Measurements from ENCODE around the gene TRAF5.
"Not testable (repeated sequence)": the region's sequence is repeated elsewhere in the genome, so short reads cannot be mapped to it uniquely, and the experiment has no call there.

The TRAF5 gene

GRCh38 chr1:211318576-211319280, 7.9 kb upstream of the TRAF5 start:
- Histone ChIP-seq H3K9ac (ENCODE audit: low read length) (no peak overlapping the region), H3K36me3 (ENCODE audit: control insufficient read depth, insufficient read depth, low read length) (peaks cover under 1% of the 10 kb centered on the region), H3K4me3 (ENCODE audit: low read length) (no peak overlapping the region), H3K27ac (ENCODE audit: low read depth, low read length) (no peak overlapping the region), H3K27me3 (ENCODE audit: control insufficient read depth, insufficient read depth, low read length) (no peaks in the 10 kb centered on the region), H3K4me1 (ENCODE audit: control insufficient read depth, insufficient read depth, low read length) (no peaks in the 10 kb centered on the region)

GRCh38 chr1:211319892-211320291, 6.7 kb upstream of the TRAF5 start:
- H3K36me3 ChIP-seq (ENCODE audit: control insufficient read depth, insufficient read depth, low read length): no peaks in the 10 kb centered on the region
- H3K4me1 ChIP-seq (ENCODE audit: control insufficient read depth, insufficient read depth, low read length): no peaks in the 10 kb centered on the region
- no peak overlapping the region for H3K4me3 ChIP-seq (ENCODE audit: low read length)
- H3K27me3 ChIP-seq (ENCODE audit: control insufficient read depth, insufficient read depth, low read length): no peaks in the 10 kb centered on the region
- no peak overlapping the region for H3K27ac ChIP-seq (ENCODE audit: low read depth, low read length)
- no peak overlapping the region for H3K9ac ChIP-seq (ENCODE audit: low read length)

GRCh38 chr1:211320980-211321379, 5.7 kb upstream of the TRAF5 start:
- H3K27ac ChIP-seq (ENCODE audit: low read depth, low read length): no peak overlapping the region
- no peaks in the 10 kb centered on the region for H3K27me3 ChIP-seq (ENCODE audit: control insufficient read depth, insufficient read depth, low read length)
- H3K36me3 ChIP-seq (ENCODE audit: control insufficient read depth, insufficient read depth, low read length): no peaks in the 10 kb centered on the region
- no peak overlapping the region for H3K4me3 ChIP-seq (ENCODE audit: low read length)
- H3K9ac ChIP-seq (ENCODE audit: low read length): no peak overlapping the region
- no peaks in the 10 kb centered on the region for H3K4me1 ChIP-seq (ENCODE audit: control insufficient read depth, insufficient read depth, low read length)

- H3K27ac ChIP-seq (ENCODE audit: low read depth, low read length); H3K4me3 ChIP-seq (ENCODE audit: low read length); H3K36me3 ChIP-seq (ENCODE audit: control insufficient read depth, insufficient read depth, low read length); H3K9ac ChIP-seq (ENCODE audit: low read length); H3K27me3 ChIP-seq (ENCODE audit: control insufficient read depth, insufficient read depth, low read length); H3K4me1 ChIP-seq (ENCODE audit: control insufficient read depth, insufficient read depth, low read length): not testable (repeated sequence)
Observed at GRCh38 chr1:211321646-211322045, 5.0 kb upstream of the TRAF5 start.

GRCh38 chr1:211323156-211324063, 3.2 kb upstream of the TRAF5 start:
- Histone ChIP-seq H3K9ac (ENCODE audit: low read length) (no peak overlapping the region), H3K27ac (ENCODE audit: low read depth, low read length) (no peak overlapping the region), H3K27me3 (ENCODE audit: control insufficient read depth, insufficient read depth, low read length) (no peaks in the 10 kb centered on the region), H3K36me3 (ENCODE audit: control insufficient read depth, insufficient read depth, low read length) (no peaks in the 10 kb centered on the region), H3K4me1 (ENCODE audit: control insufficient read depth, insufficient read depth, low read length) (peaks cover 5% of the 10 kb centered on the region), H3K4me3 (ENCODE audit: low read length) (no peak overlapping the region)

- H3K4me1 ChIP-seq (ENCODE audit: control insufficient read depth, insufficient read depth, low read length): peaks cover 13% of the 10 kb centered on the region
- H3K27me3 ChIP-seq (ENCODE audit: control insufficient read depth, insufficient read depth, low read length): no peaks in the 10 kb centered on the region
- H3K27ac ChIP-seq (ENCODE audit: low read depth, low read length): no peak overlapping the region
- no peaks in the 10 kb centered on the region for H3K36me3 ChIP-seq (ENCODE audit: control insufficient read depth, insufficient read depth, low read length)
- H3K9ac ChIP-seq (ENCODE audit: low read length): no peak overlapping the region
- no peak overlapping the region for H3K4me3 ChIP-seq (ENCODE audit: low read length)
Observed at GRCh38 chr1:211324992-211325775, 1.4 kb upstream of the TRAF5 start.

GRCh38 chr1:211326140-211326527, 499 bp upstream of the TRAF5 start:
- Histone ChIP-seq H3K27ac (ENCODE audit: low read depth, low read length) (peak overlapping the region; percentile 68), H3K4me1 (ENCODE audit: control insufficient read depth, insufficient read depth, low read length) (peaks cover 13% of the 10 kb centered on the region), H3K36me3 (ENCODE audit: control insufficient read depth, insufficient read depth, low read length) (no peaks in the 10 kb centered on the region), H3K27me3 (ENCODE audit: control insufficient read depth, insufficient read depth, low read length) (no peaks in the 10 kb centered on the region), H3K4me3 (ENCODE audit: low read length) (peak overlapping the region; percentile 73), H3K9ac (ENCODE audit: low read length) (peak overlapping the region; percentile 7)

GRCh38 chr1:211327346-211327921, 801 bp downstream of the TRAF5 start:
- H3K4me3 ChIP-seq (ENCODE audit: low read length): peak overlapping the region; percentile 73
- H3K27me3 ChIP-seq (ENCODE audit: control insufficient read depth, insufficient read depth, low read length): no peaks in the 10 kb centered on the region
- peak overlapping the region; percentile 29 for H3K9ac ChIP-seq (ENCODE audit: low read length)
- H3K36me3 ChIP-seq (ENCODE audit: control insufficient read depth, insufficient read depth, low read length): no peaks in the 10 kb centered on the region
- H3K4me1 ChIP-seq (ENCODE audit: control insufficient read depth, insufficient read depth, low read length): peaks cover 18% of the 10 kb centered on the region
- peak overlapping the region; percentile 71 for H3K27ac ChIP-seq (ENCODE audit: low read depth, low read length)

- no peak overlapping the region for H3K9ac ChIP-seq (ENCODE audit: low read length)
- H3K4me3 ChIP-seq (ENCODE audit: low read length): peak overlapping the region; percentile 73
- no peaks in the 10 kb centered on the region for H3K27me3 ChIP-seq (ENCODE audit: control insufficient read depth, insufficient read depth, low read length)
- H3K36me3 ChIP-seq (ENCODE audit: control insufficient read depth, insufficient read depth, low read length): no peaks in the 10 kb centered on the region
- peaks cover 18% of the 10 kb centered on the region for H3K4me1 ChIP-seq (ENCODE audit: control insufficient read depth, insufficient read depth, low read length)
- H3K27ac ChIP-seq (ENCODE audit: low read depth, low read length): peak overlapping the region; percentile 71
Observed at GRCh38 chr1:211328084-211328694, 1.6 kb downstream of the TRAF5 start.

- Histone ChIP-seq H3K9ac (ENCODE audit: low read length) (no peak overlapping the region), H3K4me3 (ENCODE audit: low read length) (peak overlapping the region; percentile 73), H3K27ac (ENCODE audit: low read depth, low read length) (no peak overlapping the region), H3K36me3 (ENCODE audit: control insufficient read depth, insufficient read depth, low read length) (no peaks in the 10 kb centered on the region), H3K27me3 (ENCODE audit: control insufficient read depth, insufficient read depth, low read length) (no peaks in the 10 kb centered on the region), H3K4me1 (ENCODE audit: control insufficient read depth, insufficient read depth, low read length) (peaks cover 18% of the 10 kb centered on the region)
Observed at GRCh38 chr1:211328866-211329475, 2.3 kb downstream of the TRAF5 start.

GRCh38 chr1:211329764-211330201, 3.1 kb downstream of the TRAF5 start:
- Histone ChIP-seq H3K4me1 (ENCODE audit: control insufficient read depth, insufficient read depth, low read length) (peaks cover 18% of the 10 kb centered on the region), H3K27ac (ENCODE audit: low read depth, low read length) (no peak overlapping the region), H3K27me3 (ENCODE audit: control insufficient read depth, insufficient read depth, low read length) (no peaks in the 10 kb centered on the region), H3K9ac (ENCODE audit: low read length) (no peak overlapping the region), H3K4me3 (ENCODE audit: low read length) (peak overlapping the region; percentile 24), H3K36me3 (ENCODE audit: control insufficient read depth, insufficient read depth, low read length) (no peaks in the 10 kb centered on the region)
